GM21447 (cell line): ENCODE measurements around the gene CNPPD1.

Experiments used
- ATAC-seq: cut with Tn5 transposase; IDR thresholded peaks from one replicate; pipeline ENCODE4 v1.9.1; 2021; ENCODE audit not compliant: unreplicated experiment

Gene CNPPD1

GRCh38 chr2:219181531-219181930 lies 4.8 kb upstream of the CNPPD1 start:
- ATAC-seq = no peak

- no peak for ATAC-seq
Observed at GRCh38 chr2:219180961-219181360, 4.2 kb upstream of the CNPPD1 start.

GRCh38 chr2:219179601-219180465 lies 3.1 kb upstream of the CNPPD1 start:
- no peak for ATAC-seq

GRCh38 chr2:219178377-219179175 lies 1.9 kb upstream of the CNPPD1 start:
- ATAC-seq = peak; percentile 13

- peak; percentile 36 for ATAC-seq
Observed at GRCh38 chr2:219177552-219178376, 1.0 kb upstream of the CNPPD1 start, which contains the start of gene RETREG2. RETREG2 (plus strand) TSS chr2:219178275; CDS start chr2:219178353, 78 bp downstream.

- peak; percentile 41 for ATAC-seq
Observed at GRCh38 chr2:219175928-219176817, 552 bp downstream of the CNPPD1 start.

- no peak for ATAC-seq
Observed at GRCh38 chr2:219175486-219175885, 1.2 kb downstream of the CNPPD1 start.

GRCh38 chr2:219174801-219175200 lies 1.9 kb downstream of the CNPPD1 start:
- no peak for ATAC-seq

GRCh38 chr2:219174146-219174545 lies 2.6 kb downstream of the CNPPD1 start:
- ATAC-seq = no peak

- ATAC-seq = no peak
Observed at GRCh38 chr2:219173176-219173575, 3.5 kb downstream of the CNPPD1 start.

- no peak for ATAC-seq
Observed at GRCh38 chr2:219172231-219173154, 4.2 kb downstream of the CNPPD1 start.

- no peak for ATAC-seq
Observed at GRCh38 chr2:219171231-219171651, 5.5 kb downstream of the CNPPD1 start.

- no peak for ATAC-seq
Observed at GRCh38 chr2:219169930-219170654, 6.6 kb downstream of the CNPPD1 start, which contains the start of gene SLC23A3. SLC23A3 (minus strand) TSS chr2:219170029; CDS start chr2:219169984, 45 bp downstream.

GRCh38 chr2:219168932-219169331 lies 7.8 kb downstream of the CNPPD1 start:
- no peak for ATAC-seq

GRCh38 chr2:219168526-219168925 lies 8.2 kb downstream of the CNPPD1 start:
- no peak for ATAC-seq

- no peak for ATAC-seq
Observed at GRCh38 chr2:219167997-219168396, 8.7 kb downstream of the CNPPD1 start.

GRCh38 chr2:219165058-219165911 lies 11.4 kb downstream of the CNPPD1 start:
- no peak for ATAC-seq
